Suprapubic skin (tissue), 4 donors: ENCODE results near the gene PRR33.

Source experiments
- POLR2A ChIP-seq, 2 donors: fragments of 450-650 bp; IDR thresholded peaks; one replicate each; pipeline ENCODE4 v1.6.1; 2017; ENCODE audit warnings: antibody characterized with exemption in 2 of 2, mild to moderate bottlenecking in 2 of 2, moderate library complexity in 2 of 2
- POLR2AphosphoS5 ChIP-seq, 3 donors: sonication (generic); formaldehyde crosslinking; IDR thresholded peaks; one replicate each; pipeline ENCODE4 v1.6.1; 2017; ENCODE audit warnings: antibody characterized with exemption in 3 of 3
- TF ChIP-seq, protein P1 (sequence below), 2 donors: fragments of 200-600 bp in 1 of 2; fragments of 450-650 bp in 1 of 2; sonication (generic) in 1 of 2; IDR thresholded peaks; one replicate each; pipeline ENCODE4 v1.5.1; 2016 to 2019; ENCODE audit warnings: antibody characterized with exemption in 2 of 2, mild to moderate bottlenecking in 1 of 2, moderate library complexity in 1 of 2

DNA sequence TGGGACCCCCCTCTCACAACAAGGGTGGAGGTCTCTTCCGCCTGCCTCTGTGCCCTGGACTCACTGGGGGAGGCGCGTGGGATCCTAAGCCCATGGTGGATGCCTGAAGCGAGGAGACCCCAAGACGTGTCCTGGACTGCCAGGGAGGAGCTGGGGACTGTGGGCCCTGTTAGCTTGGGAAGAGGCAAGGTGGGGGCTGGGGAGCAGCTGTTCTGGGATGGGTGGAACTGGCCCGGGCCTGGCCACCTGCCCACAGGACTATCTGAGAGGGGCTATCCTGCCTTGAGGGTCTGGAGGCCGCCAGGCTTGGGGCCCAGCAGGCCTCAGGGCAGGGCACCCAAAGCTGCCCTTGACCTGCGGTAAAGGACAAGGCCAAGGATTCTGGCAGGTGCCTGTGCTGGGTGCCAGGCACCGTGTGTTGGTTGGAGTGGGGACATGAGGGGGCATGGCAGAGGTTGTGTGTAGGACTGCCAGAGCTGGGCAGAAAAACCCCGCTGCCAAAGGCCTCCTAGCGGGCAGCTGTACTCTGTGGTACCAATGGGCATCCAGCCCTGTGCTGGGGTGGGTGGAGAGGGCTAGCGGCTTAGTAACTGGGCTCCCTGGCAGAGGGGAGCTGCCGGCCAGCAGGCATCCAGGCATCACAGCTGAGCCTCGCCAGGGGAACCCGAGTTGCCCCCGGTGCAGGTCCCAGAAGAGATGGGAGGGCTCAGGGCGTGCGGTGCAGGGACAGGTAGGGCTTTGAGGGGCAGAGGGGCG, 38.1 kb downstream of the PRR33 start:
- TF ChIP-seq, protein P1, sequence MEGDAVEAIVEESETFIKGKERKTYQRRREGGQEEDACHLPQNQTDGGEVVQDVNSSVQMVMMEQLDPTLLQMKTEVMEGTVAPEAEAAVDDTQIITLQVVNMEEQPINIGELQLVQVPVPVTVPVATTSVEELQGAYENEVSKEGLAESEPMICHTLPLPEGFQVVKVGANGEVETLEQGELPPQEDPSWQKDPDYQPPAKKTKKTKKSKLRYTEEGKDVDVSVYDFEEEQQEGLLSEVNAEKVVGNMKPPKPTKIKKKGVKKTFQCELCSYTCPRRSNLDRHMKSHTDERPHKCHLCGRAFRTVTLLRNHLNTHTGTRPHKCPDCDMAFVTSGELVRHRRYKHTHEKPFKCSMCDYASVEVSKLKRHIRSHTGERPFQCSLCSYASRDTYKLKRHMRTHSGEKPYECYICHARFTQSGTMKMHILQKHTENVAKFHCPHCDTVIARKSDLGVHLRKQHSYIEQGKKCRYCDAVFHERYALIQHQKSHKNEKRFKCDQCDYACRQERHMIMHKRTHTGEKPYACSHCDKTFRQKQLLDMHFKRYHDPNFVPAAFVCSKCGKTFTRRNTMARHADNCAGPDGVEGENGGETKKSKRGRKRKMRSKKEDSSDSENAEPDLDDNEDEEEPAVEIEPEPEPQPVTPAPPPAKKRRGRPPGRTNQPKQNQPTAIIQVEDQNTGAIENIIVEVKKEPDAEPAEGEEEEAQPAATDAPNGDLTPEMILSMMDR (IDR thresholded peaks at IDR 0.05) = no peak
- TF ChIP-seq POLR2A (IDR thresholded peaks at IDR 0.05) (no peak), POLR2AphosphoS5 (IDR thresholded peaks at IDR 0.05) (no peak)
